Naive thymus-derived CD8-positive, alpha-beta T cell (primary cell): Measurements from ENCODE around the gene GREB1L. TPM values are rescaled to one million over a fixed set of nuclear protein-coding genes. Genes with fewer than 3 reads are reported as not detected.
"Not testable (repeated sequence)": the region's sequence is repeated elsewhere in the genome, so short reads cannot be mapped to it uniquely, and the experiment has no call there.

Experiments
- ATAC-seq, 2 donors: fragments of 150-1000 bp; cut with Tn5 transposase in 1 of 2; sonication (Bioruptor Pico), chemical (Tn5 transposase) in 1 of 2; 1 replicate in 1 of 2; 2 replicates in 1 of 2; pipeline ENCODE4 v1.10.0; 2021; ENCODE audit warnings: mild to moderate bottlenecking in 2 of 2, moderate library complexity in 2 of 2
- POLR2A ChIA-PET: fragments of 350-600 bp; sonication (Branson Sonifier 250); formaldehyde crosslinking; loops from one replicate; lab custom pipeline; 2021; ENCODE audit warnings: antibody characterized with exemption; lab: Charles Lee
- DNase-seq, 10 donors: peaks; one replicate each; pipeline versions ENCODE4 v3.0.0 to v3.0.0-alpha.2; 2020 to 2022
- H3K27ac Mint-ChIP-seq, 10 donors: one replicate each; pipeline ENCODE4 v1.8.0; 2020 to 2022; ENCODE audit warnings: mild to moderate bottlenecking in 10 of 10, mixed read lengths in 10 of 10, moderate library complexity in 4 of 10, inconsistent platforms in 1 of 10
- H3K27me3 Mint-ChIP-seq, 5 donors: one replicate each; pipeline ENCODE4 v1.8.0; 2021 to 2022; ENCODE audit warnings: mixed read lengths in 5 of 5
- H3K36me3 Mint-ChIP-seq, 3 donors: one replicate each; pipeline ENCODE4 v1.8.0; 2020 to 2022; ENCODE audit warnings: mixed read lengths in 3 of 3, mild to moderate bottlenecking in 2 of 3, inconsistent platforms in 1 of 3
- H3K4me1 Mint-ChIP-seq, 4 donors: one replicate each; pipeline ENCODE4 v1.8.0; 2021 to 2022; ENCODE audit warnings: mixed read lengths in 4 of 4
- H3K4me3 Mint-ChIP-seq, 10 donors: one replicate each; pipeline ENCODE4 v1.8.0; 2020 to 2022; ENCODE audit warnings: mild to moderate bottlenecking in 10 of 10, mixed read lengths in 10 of 10, moderate library complexity in 6 of 10, inconsistent platforms in 1 of 10
- H3K9me3 Mint-ChIP-seq, 9 donors: one replicate each; pipeline ENCODE4 v1.8.0; 2020 to 2022; ENCODE audit warnings: mixed read lengths in 9 of 9, mild to moderate bottlenecking in 3 of 9, inconsistent platforms in 1 of 9, moderate library complexity in 1 of 9
- polyA plus RNA-seq, 3 donors: library from polyadenylated mRNA; unstranded; fragments of 300-500 nt; fragmentation: Illumina TruSeq; gene quantifications; one replicate each; pipeline ENCODE4 v1.2.3, GENCODE V29; 2021
- total RNA-seq, 8 experiments: library from RNA in 2 of 8; stranded (reverse) in 2 of 8; gene quantifications; one replicate each; pipeline ENCODE4 v1.2.3 and lab custom pipeline; 2021 to 2026

The GREB1L gene
- total and polyA plus RNA-seq, 5 experiments from 2014 or later, result 0.07 to 0.09 TPM; not detected in 3

GRCh38 chr18:21359746-21360145, 117.7 kb downstream of the GREB1L start:
- H3K36me3 Mint-ChIP-seq, result no peaks in the 10 kb centered on the region
- POLR2A ChIA-PET, result no interaction called here
- ATAC-seq, result no peak
- H3K4me3 Mint-ChIP-seq, result no peak overlapping the region
- no peak overlapping the region for H3K27ac Mint-ChIP-seq
- H3K9me3 Mint-ChIP-seq, result peaks cover 0 to 9% (median 0%) of the 10 kb centered on the region in 9 donors
- H3K27me3 Mint-ChIP-seq, result peaks cover 1 to 13% (median 11%) of the 10 kb centered on the region in 5 donors
- DNase-seq, result no peak
- H3K4me1 Mint-ChIP-seq, result no peaks in the 10 kb centered on the region

GRCh38 chr18:21361307-21361880, 119.4 kb downstream of the GREB1L start:
- Mint-ChIP-seq H3K27ac (no peak overlapping the region), H3K9me3 (peaks cover 0 to 6% (median 0%) of the 10 kb centered on the region in 9 donors), H3K4me1 (no peaks in the 10 kb centered on the region), H3K27me3 (peaks cover 0 to 12% (median 11%) of the 10 kb centered on the region in 5 donors), H3K4me3 (no peak overlapping the region), H3K36me3 (no peaks in the 10 kb centered on the region)
- POLR2A ChIA-PET, result no interaction called here
- ATAC-seq (no peak), DNase-seq (no peak)

GRCh38 chr18:21362831-21363230, 120.8 kb downstream of the GREB1L start:
- H3K36me3 Mint-ChIP-seq, result no peaks in the 10 kb centered on the region
- no peaks in the 10 kb centered on the region for H3K9me3 Mint-ChIP-seq
- H3K27me3 Mint-ChIP-seq, result peaks cover 2 to 20% (median 11%) of the 10 kb centered on the region in 5 donors
- POLR2A ChIA-PET, result no interaction called here
- no peak overlapping the region for H3K4me3 Mint-ChIP-seq
- no peak overlapping the region for H3K27ac Mint-ChIP-seq
- no peak for ATAC-seq
- H3K4me1 Mint-ChIP-seq, result no peaks in the 10 kb centered on the region
- DNase-seq, result no peak

DNA sequence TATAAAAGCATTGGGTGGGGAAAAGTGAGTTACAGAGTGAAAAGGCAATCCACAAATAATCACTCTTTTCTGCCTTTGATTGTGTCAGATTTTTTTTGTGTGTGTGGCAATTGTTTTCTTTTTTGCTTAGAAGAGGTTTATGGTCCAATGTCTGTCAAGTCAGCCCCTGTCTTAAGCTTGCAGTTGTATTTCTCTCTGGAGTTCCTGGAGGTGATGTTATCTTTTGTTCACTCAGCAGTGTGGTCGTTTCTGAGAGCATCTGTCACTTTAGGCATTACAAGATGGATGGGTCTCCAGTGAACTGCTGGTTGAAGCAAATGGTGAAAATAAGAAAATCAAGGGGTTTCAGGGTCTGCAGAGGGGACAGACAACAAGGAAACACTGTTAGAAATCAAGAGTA, 121.3 kb downstream of the GREB1L start:
- DNase-seq, result no peak
- peaks cover 2 to 20% (median 11%) of the 10 kb centered on the region in 5 donors for H3K27me3 Mint-ChIP-seq
- H3K27ac Mint-ChIP-seq, result no peak overlapping the region
- POLR2A ChIA-PET, result no interaction called here
- H3K9me3 Mint-ChIP-seq, result no peaks in the 10 kb centered on the region
- ATAC-seq, result no peak
- H3K4me3 Mint-ChIP-seq, result no peak overlapping the region
- no peaks in the 10 kb centered on the region for H3K36me3 Mint-ChIP-seq
- H3K4me1 Mint-ChIP-seq, result no peaks in the 10 kb centered on the region

- DNase-seq, result no peak
- Mint-ChIP-seq H3K27ac (no peak overlapping the region), H3K4me3 (no peak overlapping the region), H3K9me3 (no peaks in the 10 kb centered on the region), H3K36me3 (no peaks in the 10 kb centered on the region), H3K4me1 (no peaks in the 10 kb centered on the region), H3K27me3 (peaks cover 2 to 20% (median 7%) of the 10 kb centered on the region in 5 donors)
- no peak for ATAC-seq
- POLR2A ChIA-PET, result no interaction called here
These were observed 122.4 kb downstream of the GREB1L start for GRCh38 chr18:21364471-21364870.

- DNase-seq (no peak), ATAC-seq (no peak)
- POLR2A ChIA-PET, result no interaction called here
- H3K9me3 Mint-ChIP-seq, result no peaks in the 10 kb centered on the region
- H3K27me3 Mint-ChIP-seq, result peaks cover 0 to 10% (median 6%) of the 10 kb centered on the region in 5 donors
- H3K27ac Mint-ChIP-seq, result no peak overlapping the region
- H3K36me3 Mint-ChIP-seq, result no peaks in the 10 kb centered on the region
- H3K4me1 Mint-ChIP-seq, result no peaks in the 10 kb centered on the region
- no peak overlapping the region for H3K4me3 Mint-ChIP-seq
These were observed 124.9 kb downstream of the GREB1L start for GRCh38 chr18:21366896-21367295.

DNA sequence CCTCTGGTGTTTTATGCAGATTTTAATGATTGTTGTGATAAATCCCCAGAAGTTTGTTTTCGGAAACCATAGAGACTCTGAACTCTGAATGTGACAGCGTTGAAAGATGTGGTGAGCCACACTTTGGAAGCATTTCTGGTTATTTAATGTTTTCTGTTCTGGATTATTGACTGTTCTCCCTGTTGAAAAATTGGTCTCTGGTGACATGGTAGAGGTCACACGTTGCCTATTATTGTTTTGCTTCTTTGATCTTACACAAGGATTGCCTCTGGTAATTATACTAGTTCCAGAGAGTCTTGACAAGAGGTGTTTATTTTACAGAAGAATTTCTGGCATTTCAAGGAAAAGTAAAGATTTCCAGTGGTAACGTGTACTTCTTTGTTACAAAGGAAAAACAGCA, 127.1 kb downstream of the GREB1L start:
- peaks cover 0 to 10% (median 8%) of the 10 kb centered on the region in 5 donors for H3K27me3 Mint-ChIP-seq
- ATAC-seq (no peak), DNase-seq (no peak)
- no peaks in the 10 kb centered on the region for H3K9me3 Mint-ChIP-seq
- POLR2A ChIA-PET, result no interaction called here
- no peak overlapping the region for H3K4me3 Mint-ChIP-seq
- H3K27ac Mint-ChIP-seq, result no peak overlapping the region
- no peaks in the 10 kb centered on the region for H3K36me3 Mint-ChIP-seq
- no peaks in the 10 kb centered on the region for H3K4me1 Mint-ChIP-seq

DNA sequence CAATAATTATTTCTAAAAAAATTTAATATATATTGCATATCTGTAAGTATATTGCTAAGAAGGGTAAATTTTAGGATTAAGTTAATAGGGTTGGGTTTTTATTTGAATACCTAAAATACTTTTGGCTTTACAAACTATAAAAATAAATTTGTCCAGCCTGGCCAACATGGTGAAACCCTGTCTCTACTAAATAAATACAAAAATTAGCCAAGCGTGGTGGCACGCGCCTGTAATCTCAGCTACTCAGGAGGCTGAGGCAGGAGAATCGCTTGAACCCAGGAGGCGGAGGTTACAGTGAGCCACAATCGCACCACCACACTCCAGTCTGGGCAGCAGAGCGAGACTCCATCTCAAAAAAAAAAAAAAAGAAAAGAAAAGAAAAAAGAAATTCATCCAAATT, 127.6 kb downstream of the GREB1L start:
- H3K4me3 Mint-ChIP-seq, H3K27ac Mint-ChIP-seq, H3K36me3 Mint-ChIP-seq, POLR2A ChIA-PET, ATAC-seq, H3K9me3 Mint-ChIP-seq, H3K27me3 Mint-ChIP-seq, H3K4me1 Mint-ChIP-seq, DNase-seq: not testable (repeated sequence)

DNA sequence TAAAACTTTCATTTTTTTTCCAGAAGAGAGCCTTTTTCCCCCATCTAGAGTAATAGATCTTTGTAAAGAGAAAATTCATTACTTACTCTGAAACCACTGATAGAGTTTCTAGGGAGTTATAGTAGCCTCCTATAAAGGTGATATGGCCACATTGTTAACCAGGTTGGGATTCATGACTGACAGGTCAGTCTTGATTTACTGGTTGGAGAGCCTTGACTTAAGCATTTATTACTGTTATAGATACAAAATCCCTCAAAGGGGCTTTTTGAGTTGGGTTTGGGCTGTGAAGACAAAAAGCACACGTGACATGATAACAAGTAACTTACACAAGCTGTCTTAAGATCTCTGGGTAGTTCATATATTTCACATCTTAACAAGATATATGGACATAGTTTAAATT, 141.0 kb downstream of the GREB1L start:
- POLR2A ChIA-PET, result no interaction called here
- H3K4me1 Mint-ChIP-seq, result no peaks in the 10 kb centered on the region
- H3K27me3 Mint-ChIP-seq, result peaks cover 0 to 7% (median 0%) of the 10 kb centered on the region in 5 donors
- H3K4me3 Mint-ChIP-seq, result no peak overlapping the region
- H3K36me3 Mint-ChIP-seq, result no peaks in the 10 kb centered on the region
- no peak overlapping the region for H3K27ac Mint-ChIP-seq
- DNase-seq (no peak), ATAC-seq (no peak)
- no peaks in the 10 kb centered on the region for H3K9me3 Mint-ChIP-seq

- no peak for ATAC-seq
- no peak for DNase-seq
- POLR2A ChIA-PET, result no interaction called here
- H3K27me3 Mint-ChIP-seq, result peaks cover 0 to 16% (median 7%) of the 10 kb centered on the region in 5 donors
- H3K9me3 Mint-ChIP-seq, result no peaks in the 10 kb centered on the region
- H3K36me3 Mint-ChIP-seq, result no peaks in the 10 kb centered on the region
- H3K4me3 Mint-ChIP-seq, result no peak overlapping the region
- H3K27ac Mint-ChIP-seq, result no peak overlapping the region
- no peaks in the 10 kb centered on the region for H3K4me1 Mint-ChIP-seq
These were observed 144.7 kb downstream of the GREB1L start for GRCh38 chr18:21386523-21387240.

- Mint-ChIP-seq H3K4me1 (no peaks in the 10 kb centered on the region), H3K27me3 (peaks cover 0 to 16% (median 8%) of the 10 kb centered on the region in 5 donors), H3K4me3 (no peak overlapping the region), H3K36me3 (no peaks in the 10 kb centered on the region), H3K9me3 (no peaks in the 10 kb centered on the region), H3K27ac (no peak overlapping the region)
- POLR2A ChIA-PET, result no interaction called here
- ATAC-seq, result no peak
- DNase-seq, result no peak
These were observed 145.9 kb downstream of the GREB1L start for GRCh38 chr18:21387886-21388285.

DNA sequence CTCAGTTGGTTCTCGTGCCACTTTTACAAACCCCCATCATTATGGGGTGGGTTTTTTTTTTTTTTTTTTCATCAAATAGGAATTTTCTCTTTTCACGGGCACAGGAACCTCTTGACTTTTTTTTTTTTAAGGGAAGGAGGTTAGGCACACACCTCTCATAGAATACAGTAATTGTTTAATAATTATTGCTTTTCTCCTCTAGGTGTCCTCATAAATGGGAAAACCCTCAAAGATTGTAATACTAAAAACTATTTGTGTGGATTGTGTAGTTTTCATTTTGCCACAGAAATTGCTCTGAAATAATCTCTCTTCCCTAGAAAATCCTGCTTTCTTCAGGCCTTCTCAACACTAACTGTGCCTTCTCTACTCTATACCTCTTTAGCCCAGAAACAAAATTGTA, 147.3 kb downstream of the GREB1L start:
- Mint-ChIP-seq H3K4me1 (no peaks in the 10 kb centered on the region), H3K4me3 (no peak overlapping the region), H3K9me3 (no peaks in the 10 kb centered on the region), H3K36me3 (no peaks in the 10 kb centered on the region), H3K27me3 (peaks cover 0 to 15% (median 15%) of the 10 kb centered on the region in 5 donors), H3K27ac (no peak overlapping the region)
- POLR2A ChIA-PET, result no interaction called here
- ATAC-seq (no peak), DNase-seq (no peak)

DNA sequence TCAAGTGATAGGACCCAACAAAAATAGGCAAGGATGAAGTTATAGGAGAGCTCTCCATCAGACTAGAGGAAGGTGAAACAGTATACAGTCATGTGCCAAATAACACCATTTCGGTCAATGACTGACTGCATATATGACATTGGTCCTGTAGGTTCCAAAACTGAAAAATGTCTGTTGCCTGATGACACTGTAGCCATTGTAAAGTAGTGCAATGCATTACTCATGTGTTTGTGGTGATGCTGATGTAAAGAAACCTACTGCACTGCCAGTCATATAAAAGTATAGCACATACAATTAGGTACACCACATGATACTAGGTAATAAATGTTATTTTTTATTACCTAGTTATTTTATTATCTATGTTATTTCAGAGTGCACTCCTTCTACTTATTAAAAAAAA, 147.9 kb downstream of the GREB1L start:
- peaks cover 0 to 19% (median 14%) of the 10 kb centered on the region in 5 donors for H3K27me3 Mint-ChIP-seq
- H3K36me3 Mint-ChIP-seq, result no peaks in the 10 kb centered on the region
- no peak overlapping the region for H3K4me3 Mint-ChIP-seq
- H3K9me3 Mint-ChIP-seq, result no peaks in the 10 kb centered on the region
- POLR2A ChIA-PET, result no interaction called here
- no peak for DNase-seq
- ATAC-seq, result no peak
- no peak overlapping the region for H3K27ac Mint-ChIP-seq
- no peaks in the 10 kb centered on the region for H3K4me1 Mint-ChIP-seq
